Mammary epithelial cell (primary cell): Measurements from ENCODE around the gene PRELID3B.

ENCODE experiments used
- CTCF ChIP-seq, 2 donors: IDR thresholded peaks in 1 of 2; conservative IDR thresholded peaks in 1 of 2; 2 replicates each; pipeline ENCODE4 v1.5.1; 2011 to 2012; ENCODE audit warnings: inconsistent platforms in 2 of 2, low read length in 2 of 2, mild to moderate bottlenecking in 2 of 2, control low read depth in 1 of 2, low read depth in 1 of 2; ENCODE audit not compliant: insufficient read depth in 1 of 2; ENCODE audit errors: extremely low read depth in 1 of 2
- EZH2 ChIP-seq: IDR thresholded peaks from 2 replicates; pipeline ENCODE4 v1.6.1; 2012; ENCODE audit warnings: low read length, inconsistent platforms, borderline replicate concordance

GRCh38 chr20:59004763-59005522 is 37.6 kb downstream of the PRELID3B start:
- TF ChIP-seq CTCF (conservative IDR thresholded peaks at IDR 0.05 in 1 of 2, IDR thresholded peaks at IDR 0.05 in 1 of 2; ENCODE audit: extremely low read depth in 1 of 2, insufficient read depth in 1 of 2, low read depth in 1 of 2, low read length in 2 of 2): no peak
- no peak for TF ChIP-seq EZH2
